ENCODE results near the gene OGFOD3. TPM values are rescaled to one million over a fixed set of nuclear protein-coding genes. Genes with fewer than 3 reads are reported as not detected.

OGFOD3 gene
- total RNA-seq, 4 donors from 2014 or later = 15.0 to 44.4 (median 24.8) TPM

DNA sequence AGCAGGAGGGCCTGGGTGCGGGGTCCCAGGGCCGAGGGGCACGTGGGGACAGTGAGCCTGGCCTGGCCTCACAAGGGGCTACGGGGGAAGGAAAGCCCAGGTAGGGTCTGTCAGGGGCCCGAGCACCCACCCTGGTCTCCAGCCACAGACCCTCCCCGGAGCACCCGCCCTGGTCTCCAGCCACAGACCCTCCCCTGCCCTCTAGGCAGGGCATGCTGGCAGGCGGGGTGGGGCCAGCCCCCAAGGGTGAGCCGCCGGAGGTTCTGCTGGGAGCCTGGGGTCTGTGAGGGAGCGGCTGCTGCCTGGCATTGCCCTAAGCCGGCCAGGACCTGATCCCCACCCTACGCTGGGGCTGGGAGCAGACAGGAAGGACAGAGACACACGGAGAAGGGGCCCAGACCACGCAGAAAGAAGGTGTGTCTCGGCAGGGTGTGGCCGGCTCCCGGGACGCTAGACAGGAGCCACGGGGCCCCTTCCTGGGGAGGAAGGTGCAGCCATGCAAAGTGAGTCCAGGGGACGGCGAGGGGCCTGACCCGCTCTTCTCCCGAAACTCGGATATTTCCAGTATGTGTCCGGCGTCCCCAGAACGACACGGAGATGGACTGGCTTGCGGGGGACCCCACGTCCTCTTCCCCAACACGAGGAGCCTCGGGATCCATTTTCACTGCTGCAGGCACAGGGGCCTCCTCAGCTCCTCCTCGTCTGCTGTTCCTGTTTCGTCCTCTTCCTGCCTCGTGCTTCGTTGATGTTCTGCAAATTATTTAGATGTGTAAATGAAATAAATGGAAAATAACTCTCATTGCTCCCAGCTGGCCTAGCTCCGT, 31.3 kb downstream of the OGFOD3 start:
- no peak for DNase-seq
- intact Hi-C loops (cut with DNase I; ENCODE audit: low total_unique reads) = no loop called here
- H3K9me3 ChIP-seq = no peaks in the 10 kb centered on the region
- H3K4me1 ChIP-seq = peaks cover 0 to 5% of the 10 kb centered on the region in 2 donors
- TF ChIP-seq CTCF (IDR thresholded peaks at IDR 0.05) (no peak), POLR2A (IDR thresholded peaks at IDR 0.05) (no peak)
- peak overlapping the region in 1 of 2 donors; percentile 13 for H3K27ac ChIP-seq
- H3K36me3 ChIP-seq = no peaks in the 10 kb centered on the region
- H3K27me3 ChIP-seq = no peaks in the 10 kb centered on the region
- no peak overlapping the region for H3K4me3 ChIP-seq

GRCh38 chr17:82386255-82386831, 32.0 kb downstream of the OGFOD3 start:
- no peaks in the 10 kb centered on the region for H3K36me3 ChIP-seq
- DNase-seq = peak in 1 of 2 donors; percentile 65
- H3K4me1 ChIP-seq = peaks cover 0 to 5% of the 10 kb centered on the region in 2 donors
- peak overlapping the region in 1 of 2 donors; percentile 13 for H3K27ac ChIP-seq
- no peaks in the 10 kb centered on the region for H3K27me3 ChIP-seq
- no peak overlapping the region for H3K4me3 ChIP-seq
- intact Hi-C loops (cut with DNase I; ENCODE audit: low total_unique reads) = no loop called here
- no peaks in the 10 kb centered on the region for H3K9me3 ChIP-seq
- TF ChIP-seq POLR2A (IDR thresholded peaks at IDR 0.05) = no peak
- no peak for TF ChIP-seq CTCF (IDR thresholded peaks at IDR 0.05)

DNA sequence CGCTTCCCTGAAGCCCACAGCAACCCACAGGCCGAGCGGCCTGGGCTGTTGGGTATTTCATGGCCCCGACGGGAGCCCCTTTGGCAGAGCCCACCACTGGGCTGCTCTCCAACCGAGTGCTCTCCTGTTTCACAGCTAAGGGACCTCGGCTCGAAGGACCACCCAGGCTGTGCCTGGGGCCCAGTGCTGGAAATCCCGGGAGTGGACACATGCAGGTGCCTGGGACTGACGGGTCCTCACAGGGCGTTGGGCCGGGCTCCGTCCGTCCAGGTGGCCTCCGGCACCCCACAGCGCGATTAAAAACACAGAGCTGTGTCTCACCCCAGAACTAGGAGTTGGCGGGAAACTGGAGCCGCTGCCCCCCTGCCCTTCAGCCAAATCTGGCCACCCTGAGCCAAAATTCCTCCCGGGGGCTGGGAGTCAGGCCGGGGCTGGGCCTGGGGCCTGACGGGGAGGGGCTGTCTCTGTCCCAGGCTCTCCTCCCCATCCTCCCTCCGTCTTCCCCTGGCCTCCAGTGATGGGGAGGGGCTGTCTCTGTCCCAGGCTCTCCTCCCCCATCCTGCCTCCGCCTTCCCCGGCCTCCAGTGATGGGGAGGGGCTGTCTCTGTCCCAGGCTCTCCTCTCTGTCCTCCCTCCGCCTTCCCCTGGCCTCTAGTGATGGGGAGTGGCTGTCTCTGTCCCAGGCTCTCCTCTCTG, 32.7 kb downstream of the OGFOD3 start:
- DNase-seq = no peak
- no peaks in the 10 kb centered on the region for H3K27me3 ChIP-seq
- intact Hi-C loops (cut with DNase I; ENCODE audit: low total_unique reads) = no loop called here

DNA sequence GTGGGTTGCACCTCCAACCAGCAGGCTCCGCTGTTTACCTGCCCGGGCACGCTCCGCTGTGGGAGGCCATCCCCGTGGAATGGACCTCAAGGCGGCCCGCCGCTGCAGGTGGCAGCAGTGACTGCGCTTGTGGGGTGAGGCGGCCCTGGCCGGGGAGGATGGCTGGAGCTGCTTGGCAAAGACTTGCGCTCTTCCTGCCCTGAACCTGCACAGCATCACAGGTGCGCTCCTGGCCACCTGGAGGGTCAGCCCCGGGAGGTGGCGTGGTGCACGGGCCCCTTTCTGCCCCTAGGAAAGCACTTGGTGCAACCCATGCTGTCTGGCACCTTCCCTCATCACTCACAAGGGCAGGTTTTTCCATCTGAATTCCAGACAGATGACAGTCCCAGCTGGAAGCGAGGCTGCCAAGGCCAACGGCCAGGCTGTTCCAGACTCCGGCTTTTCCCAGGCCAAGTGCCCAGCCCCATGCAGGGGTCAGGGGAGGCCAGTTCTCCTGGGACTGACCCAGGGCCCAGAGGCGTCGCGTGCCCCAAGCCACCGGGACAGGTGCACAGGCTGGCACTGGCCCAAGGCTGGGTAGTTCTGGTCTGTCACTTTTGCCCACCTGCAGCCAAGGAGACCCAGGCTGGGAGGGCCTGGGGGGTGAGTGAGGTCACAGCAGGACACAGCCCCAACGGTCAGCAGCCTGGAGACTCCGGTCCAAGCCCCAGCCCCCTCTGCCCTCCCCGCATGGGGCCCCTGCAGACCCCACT, 33.5 kb downstream of the OGFOD3 start:
- H3K27ac ChIP-seq = no peak overlapping the region
- intact Hi-C loops (cut with DNase I; ENCODE audit: low total_unique reads) = no loop called here
- no peaks in the 10 kb centered on the region for H3K27me3 ChIP-seq

More for the DNA sequence above, 32.7 kb downstream of the OGFOD3 start:
- Histone ChIP-seq H3K36me3 (no peaks in the 10 kb centered on the region), H3K4me3 (no peak overlapping the region), H3K4me1 (peaks cover 0 to 5% of the 10 kb centered on the region in 2 donors), H3K27ac (peak overlapping the region in 1 of 2 donors; percentile 54), H3K9me3 (no peaks in the 10 kb centered on the region)
- no peak for TF ChIP-seq POLR2A (IDR thresholded peaks at IDR 0.05)
- TF ChIP-seq CTCF (IDR thresholded peaks at IDR 0.05) = no peak

More for the DNA sequence above, 33.5 kb downstream of the OGFOD3 start:
- TF ChIP-seq POLR2A (IDR thresholded peaks at IDR 0.05) (no peak), CTCF (IDR thresholded peaks at IDR 0.05) (no peak)
- H3K9me3 ChIP-seq = no peaks in the 10 kb centered on the region
- H3K4me1 ChIP-seq = peaks cover 0 to 5% of the 10 kb centered on the region in 2 donors
- H3K36me3 ChIP-seq = no peaks in the 10 kb centered on the region
- DNase-seq = no peak
- no peak overlapping the region for H3K4me3 ChIP-seq
